NCI-H146 (cell line): Measurements from ENCODE around the gene ATP6V0E1.
A peak's percentile ranks its signal among the peaks of the same experiment; 100 is the strongest.
"Not testable (repeated sequence)": the region's sequence is repeated elsewhere in the genome, so short reads cannot be mapped to it uniquely, and the experiment has no call there.

Experiments
- DNase-seq: peaks from one replicate; lab custom pipeline; 2025; lab: John Stamatoyannopoulos, UW

Gene ATP6V0E1

DNA sequence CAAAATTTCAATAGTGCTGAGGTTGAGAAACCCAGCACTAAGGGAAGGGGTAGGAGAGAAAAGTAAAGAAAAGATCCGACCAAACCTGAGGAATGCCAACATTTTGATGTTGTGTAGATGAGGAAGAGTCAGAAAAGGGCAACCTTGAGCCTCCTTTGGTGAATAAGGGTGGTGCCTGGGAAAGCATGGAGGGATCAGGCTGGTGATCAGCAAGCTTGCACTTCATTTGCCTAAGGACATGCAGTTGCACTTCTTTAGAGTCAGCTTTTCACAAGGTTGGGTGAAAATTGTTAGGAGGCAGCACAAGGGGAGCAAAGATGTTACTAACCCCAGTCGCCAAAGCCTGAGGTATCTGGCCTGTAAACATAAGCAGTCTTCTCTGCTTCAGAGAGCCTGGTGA lies 20.4 kb downstream of the ATP6V0E1 start:
- DNase-seq, result no peak

DNA sequence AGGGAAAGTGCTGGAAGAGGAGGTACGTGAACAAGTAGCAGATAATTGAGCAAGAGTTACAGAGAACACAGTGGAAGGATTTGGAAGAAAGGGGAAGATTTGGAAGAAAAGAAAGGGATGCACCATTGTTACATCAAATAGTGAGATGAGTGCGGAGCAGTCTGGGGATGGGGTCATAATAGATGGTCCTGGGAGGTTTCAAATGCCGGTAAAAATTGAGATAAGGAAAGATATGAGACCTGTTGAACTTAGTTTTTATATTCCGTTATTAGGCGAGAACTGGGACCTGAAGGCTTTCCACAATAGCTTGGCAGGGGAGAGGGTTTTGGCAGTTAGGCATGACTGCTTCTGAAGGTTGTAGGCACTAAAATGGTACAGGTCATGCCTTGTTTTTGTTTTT lies 20.9 kb downstream of the ATP6V0E1 start:
- no peak for DNase-seq

DNA sequence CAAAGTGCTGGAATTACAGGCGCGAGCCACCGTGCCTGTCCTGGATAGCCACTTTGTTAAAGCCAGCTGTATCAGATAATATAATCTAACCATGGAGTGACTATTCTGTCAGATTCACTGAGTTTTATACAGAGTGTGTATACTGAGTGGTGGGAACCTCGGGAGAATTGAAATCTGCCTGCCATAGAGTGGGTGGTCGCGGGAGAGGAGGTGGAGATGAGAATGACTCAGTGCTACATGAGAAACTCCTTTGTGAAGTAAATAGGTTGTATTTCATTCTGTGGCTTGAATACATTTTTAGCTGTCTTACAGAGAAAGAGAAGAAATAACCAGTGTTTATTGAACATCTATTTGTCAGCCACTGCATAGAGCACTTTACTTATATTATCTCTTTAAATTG lies 26.4 kb downstream of the ATP6V0E1 start:
- no peak for DNase-seq

DNA sequence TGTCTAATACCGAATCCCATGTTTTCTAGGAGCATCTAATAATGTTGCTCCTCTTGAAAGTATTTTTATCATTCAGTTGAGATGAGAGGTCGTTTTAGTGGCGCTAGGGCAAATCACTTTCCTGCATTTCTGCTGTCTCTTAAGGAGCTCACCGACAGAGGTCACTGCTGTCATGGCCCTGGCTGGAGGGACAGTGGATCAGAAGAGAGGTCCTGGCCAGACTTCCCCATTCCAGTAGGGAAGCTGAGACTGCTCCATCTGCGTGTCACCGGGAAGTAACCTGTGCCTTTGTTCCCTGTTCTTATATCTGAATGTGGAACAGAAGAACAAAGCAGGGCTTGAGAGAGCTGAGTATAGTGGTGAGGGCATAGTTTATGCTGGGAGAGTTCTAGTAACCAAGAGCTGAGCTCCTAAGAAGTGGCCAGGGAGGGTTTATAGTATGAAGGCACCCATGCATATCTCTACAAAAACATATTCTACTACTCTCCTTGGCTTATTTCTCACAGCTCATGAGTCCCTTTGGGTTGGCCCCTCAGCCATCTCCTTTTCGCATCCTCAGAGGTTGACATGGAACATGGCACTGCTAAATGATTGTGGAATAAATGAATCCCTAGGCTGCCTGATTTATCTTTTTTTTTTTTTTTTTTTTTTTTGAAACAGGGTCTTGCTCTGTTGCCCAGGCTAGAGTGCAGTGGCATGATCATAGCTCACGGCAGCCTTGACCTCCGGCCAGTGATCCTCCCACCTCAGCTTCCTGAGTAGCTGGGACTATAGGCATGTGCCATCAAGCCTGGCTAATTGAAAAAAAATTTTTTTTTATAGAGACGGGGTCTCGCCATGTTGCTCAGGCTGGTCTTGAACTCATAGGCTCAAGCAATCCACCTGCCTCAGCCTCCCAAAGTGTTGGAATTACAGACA lies 27.2 kb downstream of the ATP6V0E1 start:
- DNase-seq, result no peak

DNA sequence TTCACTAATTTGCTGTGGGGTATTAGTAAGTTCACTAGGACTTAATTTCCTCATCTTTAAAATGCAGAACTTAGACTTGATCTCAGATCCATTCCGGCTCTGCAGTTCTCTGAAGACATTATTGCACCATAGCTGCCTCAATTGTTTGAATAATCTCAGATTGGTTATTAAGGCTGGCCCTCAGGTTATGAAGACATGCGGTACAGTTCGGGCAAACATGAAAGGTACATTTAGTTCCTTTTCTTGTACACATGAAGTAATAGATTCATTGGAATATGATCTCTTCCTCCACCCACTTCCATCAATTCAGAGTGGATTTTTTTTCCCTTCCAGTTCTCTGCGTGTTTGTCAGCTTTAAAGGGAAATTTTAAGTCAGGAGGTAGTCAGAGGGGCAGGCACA lies 28.0 kb downstream of the ATP6V0E1 start:
- DNase-seq, result no peak

DNA sequence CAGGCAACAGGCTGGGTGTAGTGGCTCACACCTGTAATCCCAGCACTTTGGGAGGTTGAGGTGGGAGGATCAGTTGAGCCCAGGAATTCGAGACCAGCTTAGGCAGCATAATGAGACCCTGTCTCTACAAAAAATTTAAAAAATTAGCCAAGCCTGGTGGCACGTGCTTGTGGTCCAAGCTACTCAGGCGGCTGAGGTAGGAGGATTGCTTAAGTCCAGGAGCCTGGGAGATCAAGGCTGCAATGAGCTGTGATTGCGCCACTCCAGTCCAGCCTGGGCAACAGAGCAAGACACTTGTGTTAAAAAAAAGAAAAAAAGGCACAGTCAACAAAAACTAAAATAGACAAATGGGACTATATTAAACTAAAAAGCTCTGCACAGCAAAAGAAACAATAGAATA lies 29.3 kb downstream of the ATP6V0E1 start:
- no peak for DNase-seq

DNA sequence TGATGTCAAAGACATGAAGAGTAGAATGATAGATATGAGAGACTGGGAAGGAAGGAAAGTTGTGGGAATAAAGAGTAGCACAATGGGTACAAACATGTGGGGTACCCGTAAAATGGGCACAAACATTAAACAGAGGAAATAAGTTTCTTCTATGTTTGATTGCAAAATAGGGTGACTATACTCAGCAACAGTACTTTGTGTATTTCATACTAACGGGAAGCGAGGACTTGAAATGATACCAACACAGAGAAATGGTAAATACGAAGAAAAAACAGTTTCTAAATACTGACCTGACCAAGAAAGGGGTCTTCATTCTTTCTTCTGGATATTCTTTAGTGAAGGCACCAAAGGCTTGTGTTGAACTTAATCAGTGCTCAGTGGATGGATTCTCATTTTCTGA lies 31.1 kb downstream of the ATP6V0E1 start:
- no peak for DNase-seq

DNA sequence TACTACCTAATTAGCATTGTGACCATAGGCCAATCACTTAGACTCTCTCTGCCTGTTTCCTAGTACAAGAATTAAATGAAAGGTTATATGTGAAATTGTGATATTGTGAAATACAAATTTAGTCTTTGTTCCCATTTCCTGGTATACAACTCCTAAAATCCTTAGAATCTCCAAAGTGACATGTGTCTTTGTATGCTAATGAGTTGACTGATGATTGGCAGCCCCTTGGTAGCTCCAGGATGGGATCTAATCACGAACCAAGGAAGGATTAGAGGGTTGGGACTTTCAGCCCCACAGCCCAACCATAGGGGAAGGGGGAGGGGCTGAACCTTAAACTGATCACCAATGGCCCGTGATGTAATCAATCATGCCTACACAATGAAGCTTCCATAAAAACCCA lies 31.6 kb downstream of the ATP6V0E1 start:
- no peak for DNase-seq

DNA sequence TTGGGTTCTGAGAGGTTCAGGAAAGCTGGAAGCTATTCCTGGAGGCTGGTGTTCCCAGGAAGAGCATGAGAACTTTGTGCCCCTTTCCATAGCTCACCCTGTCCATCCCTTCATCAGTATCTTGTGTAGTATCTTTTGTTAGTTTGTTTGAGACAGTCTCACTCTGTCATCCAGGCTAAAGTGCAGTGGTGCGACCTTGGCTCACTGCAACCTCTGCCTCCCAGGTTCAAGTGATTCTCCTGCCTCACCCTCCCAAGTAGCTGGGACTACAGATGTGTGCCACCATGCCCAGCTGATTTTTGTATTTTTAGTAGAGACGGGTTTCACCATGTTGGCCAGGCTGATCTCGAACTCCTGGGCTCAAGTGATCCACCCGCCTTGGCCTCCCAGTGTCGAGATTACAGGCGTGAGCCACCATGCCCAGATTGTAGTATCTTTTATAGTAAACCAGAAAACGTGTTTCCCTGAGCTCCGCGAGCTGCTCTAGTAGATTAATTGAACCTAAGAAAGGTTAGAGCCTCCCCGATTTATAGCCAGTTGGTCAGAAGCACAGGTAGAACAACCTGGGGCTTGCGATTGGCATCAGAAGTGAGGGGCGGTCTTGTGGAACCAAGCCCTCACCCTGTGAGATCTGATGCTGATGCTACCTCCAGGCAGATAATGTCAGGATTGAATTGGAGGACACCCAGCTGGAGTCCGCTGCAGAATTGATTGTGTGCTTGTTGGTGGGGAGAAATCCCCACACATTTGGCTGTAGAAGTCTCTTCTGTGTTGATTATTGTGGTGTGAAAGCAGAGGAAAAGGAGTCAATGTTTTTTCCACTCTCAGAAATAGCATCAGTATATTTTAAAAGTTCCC lies 32.3 kb downstream of the ATP6V0E1 start:
- peak; percentile 18 for DNase-seq

DNA sequence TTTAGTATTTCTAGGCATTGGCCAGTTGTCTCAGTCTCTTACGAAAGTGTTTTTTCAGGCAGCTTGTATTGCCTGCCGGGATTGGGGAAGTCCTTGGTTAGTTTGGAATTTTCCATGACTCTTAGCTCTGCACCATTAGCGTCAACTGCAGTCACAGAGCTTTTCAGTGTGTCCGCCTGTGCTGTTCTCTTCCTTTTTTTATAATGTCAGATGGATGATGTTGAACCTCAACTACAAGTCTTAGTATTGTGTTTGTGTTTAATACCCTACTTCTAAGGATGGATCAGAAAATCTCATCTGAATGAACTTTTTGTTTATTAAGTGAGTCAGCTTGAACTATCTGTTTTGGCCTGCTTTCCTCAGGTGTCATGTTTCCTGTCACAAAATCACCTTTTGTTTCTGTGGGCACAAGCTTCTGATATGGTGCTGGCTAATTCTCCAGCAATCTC lies 33.1 kb downstream of the ATP6V0E1 start:
- DNase-seq, result peak; percentile 12

DNA sequence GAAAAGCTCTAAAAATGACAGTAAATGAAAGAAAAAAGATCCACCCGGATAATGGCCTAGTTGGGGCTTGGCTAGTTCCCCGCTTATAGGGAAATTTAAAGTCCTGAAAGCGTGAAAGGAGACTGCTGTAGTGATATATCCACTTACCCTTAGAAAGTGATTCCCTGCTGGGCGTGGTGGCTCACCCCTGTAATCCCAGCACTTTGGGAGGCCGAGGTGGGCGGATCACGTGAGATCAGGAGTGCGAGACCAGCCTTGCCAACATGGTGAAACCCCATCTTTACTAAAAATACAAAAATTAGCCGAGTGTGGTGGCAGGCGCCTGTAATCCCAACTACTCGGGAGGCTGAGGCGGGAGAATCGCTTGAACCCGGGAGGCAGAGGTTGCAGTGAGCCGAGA lies 33.5 kb downstream of the ATP6V0E1 start:
- DNase-seq, result not testable (repeated sequence)

DNA sequence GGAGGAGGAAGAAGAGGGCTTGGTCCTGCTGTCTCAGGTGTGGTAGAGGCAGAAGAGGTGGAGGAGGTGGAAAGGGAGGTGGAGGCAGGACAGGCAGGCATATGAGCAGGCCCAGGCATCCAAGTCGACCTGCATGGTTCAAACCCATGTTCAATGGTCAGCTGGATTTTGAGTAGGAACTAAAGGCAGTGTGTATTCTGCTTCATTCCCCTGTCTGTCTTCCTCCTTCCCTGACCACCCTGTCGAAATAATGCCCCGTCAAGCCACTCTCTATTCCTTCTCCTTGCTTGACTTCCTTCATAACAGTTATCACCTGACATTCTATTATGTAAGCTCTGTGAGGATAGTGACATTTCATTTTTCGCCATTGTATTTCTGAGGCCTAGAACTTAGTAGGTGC lies 34.8 kb downstream of the ATP6V0E1 start:
- no peak for DNase-seq

DNA sequence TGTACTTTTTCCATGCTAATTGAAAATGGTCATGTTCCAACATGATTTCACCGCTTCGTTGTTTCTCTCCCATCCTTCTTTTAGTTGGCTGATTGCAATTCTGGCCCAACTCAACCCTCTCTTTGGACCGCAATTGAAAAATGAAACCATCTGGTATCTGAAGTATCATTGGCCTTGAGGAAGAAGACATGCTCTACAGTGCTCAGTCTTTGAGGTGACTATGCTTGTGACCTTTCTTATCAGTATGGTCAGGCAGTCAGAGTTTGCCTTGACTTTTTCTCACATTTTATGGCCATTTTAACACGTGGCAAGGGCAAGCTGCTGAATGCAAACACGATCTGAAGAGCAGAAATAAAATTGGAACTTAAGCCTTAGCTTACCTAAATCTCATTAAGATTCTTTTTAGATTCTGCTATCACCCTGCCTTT lies 36.6 kb downstream of the ATP6V0E1 start:
- DNase-seq, result no peak

DNA sequence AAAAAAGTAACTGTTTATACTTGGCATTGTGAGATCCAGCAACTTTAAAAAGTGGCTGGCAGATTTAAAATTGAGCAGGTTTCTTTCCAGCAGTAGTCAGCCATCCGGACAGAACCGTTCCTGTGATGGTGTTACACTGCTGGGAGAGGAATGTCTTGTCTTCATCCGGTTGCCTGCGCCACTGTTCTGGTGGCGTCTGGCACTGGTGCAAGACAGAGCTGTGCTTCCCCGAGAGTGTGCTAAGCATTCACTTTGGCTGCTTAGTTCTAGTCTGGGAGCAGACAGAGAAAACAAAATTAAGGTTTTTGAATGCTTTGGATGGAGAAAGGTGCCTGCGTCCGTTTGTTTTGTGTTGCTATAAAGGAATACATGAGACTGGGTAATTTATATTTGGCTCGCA lies 37.1 kb downstream of the ATP6V0E1 start:
- no peak for DNase-seq

DNA sequence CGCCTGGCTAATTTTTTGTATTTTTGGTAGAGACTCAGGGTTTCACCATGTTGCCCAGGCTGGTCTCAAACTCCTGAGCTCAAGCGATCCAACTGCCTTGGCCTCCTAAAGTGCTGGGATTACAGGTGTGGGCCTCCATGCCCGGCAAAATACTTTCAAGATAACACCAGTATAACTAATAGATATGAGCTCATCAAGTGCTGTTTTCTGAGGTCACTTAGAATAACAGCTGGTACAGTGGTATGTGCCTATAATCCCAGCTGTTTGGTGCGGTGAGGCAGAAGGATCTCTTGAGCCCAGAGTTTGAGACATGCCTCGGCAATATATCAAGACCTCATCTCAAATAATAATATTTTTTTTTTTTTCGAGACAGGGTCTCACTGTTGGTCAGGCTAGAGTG lies 42.1 kb downstream of the ATP6V0E1 start:
- DNase-seq, result no peak

DNA sequence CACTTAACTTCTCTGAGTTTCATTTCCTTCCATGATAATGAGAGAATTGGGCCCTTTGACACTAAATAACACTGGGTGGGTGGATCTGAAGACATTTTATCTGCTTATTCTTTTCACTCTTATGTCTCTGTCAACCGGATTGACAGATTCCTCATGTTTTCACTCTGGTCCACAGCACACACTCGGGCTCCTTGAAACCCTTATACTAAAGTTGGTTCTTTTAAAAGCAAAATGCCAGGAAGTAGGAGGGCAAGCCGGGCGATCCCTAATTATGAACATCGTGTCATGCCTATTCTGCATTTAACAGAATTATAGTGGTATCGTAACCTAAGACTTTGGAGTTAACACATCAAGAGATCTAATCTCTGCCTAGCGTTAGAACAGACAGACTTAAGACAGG lies 44.3 kb downstream of the ATP6V0E1 start:
- DNase-seq, result no peak

DNA sequence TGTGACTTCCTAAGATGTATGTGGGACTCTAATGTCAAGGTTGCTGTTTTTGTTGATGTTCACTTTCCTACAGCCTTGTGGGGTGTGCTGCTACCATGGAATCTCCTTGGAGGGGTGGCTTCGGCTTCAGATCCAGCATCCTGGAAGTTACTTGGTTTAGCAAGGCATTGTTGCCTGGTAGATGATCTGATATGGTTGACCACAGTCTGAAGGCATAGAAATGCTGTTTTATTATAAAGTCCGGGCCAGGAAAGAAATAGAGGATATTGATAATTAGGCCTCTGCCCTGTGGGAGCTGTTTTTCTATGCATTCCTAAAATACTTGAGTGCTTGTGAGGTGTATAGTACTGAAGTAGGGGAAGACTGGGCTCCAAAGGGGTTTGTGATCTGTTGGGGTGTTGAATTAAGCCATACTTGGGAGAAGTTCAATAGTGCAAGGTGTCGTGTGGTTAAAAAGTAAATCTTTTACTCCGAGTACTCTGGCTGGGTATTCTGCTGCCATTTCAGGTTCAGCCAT lies 45.3 kb downstream of the ATP6V0E1 start:
- no peak for DNase-seq

DNA sequence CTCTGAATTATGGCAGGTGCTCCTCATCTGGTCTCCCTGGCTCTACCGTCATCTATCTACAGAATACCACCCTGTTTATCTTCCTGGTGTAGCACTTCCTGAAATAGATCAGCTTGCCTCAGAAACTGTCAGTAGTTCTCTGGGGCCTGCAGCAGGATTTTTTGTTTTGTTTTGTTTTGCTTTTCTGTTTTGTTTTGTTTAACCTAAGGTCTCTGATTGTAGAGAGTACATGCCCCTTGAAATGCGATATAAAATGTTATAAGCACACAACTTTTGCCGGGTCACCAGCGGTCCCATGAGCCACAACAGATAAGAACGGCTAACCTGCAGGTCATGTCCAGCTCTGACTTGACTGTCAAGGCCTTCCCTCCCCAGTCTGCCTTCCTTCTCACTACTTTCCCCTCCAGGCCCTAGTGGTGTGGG lies 45.9 kb downstream of the ATP6V0E1 start:
- DNase-seq, result no peak

DNA sequence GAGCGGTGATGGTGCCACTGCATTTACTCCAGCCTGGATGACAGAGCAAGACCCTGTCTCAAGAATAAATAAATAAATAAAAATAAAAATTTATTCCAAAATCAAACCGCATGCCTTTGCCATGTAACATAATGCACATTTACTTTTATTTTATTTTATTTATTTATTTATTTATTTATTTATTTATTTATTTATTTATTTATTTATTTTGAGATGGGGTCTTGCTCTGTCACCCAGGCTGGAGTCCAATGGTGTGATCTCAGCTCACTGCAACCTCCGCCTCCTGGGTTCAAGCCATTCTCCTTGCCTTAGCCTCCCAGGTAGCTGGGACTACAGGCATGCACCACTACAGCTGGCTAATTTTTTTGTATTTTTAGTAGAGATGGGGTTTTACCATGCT lies 48.5 kb downstream of the ATP6V0E1 start:
- DNase-seq, result not testable (repeated sequence)

DNA sequence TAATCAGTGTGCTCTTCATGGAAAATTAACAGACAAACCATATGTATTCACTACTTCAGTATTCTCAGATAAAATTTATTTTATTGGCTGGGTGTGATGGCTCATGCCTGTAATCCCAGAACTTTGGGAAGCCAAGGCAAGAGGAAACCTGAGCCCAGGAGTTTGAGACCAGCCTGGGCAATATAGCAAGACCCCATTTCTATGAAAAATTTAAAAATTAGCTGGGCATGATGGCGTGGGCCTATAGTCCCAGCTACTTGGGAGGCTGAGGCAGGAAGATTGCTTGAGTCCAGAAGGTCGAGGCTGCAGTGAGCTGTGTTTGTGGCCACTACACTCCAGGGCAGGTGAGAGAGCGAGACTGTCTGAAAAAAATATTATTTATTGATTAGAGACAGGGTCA lies 49.2 kb downstream of the ATP6V0E1 start:
- DNase-seq, result no peak

DNA sequence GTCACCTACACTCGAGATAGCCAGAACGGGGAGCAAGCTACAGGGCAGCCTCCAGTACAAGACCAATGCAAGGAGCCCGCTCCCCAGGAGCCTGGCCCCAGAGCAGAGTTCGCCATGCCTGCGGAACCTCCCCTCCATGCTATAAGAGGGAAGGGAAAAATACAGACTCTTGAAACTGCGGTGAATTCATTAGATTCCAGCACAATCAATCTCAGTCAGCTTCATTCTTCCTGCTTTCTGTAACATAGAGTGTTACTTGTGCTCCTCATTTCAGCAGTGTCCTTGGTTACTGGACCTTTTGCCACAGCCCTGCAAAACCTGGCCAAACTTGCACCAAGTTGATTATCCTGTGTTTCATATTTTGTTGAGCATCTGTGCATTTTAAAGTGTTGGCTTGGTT lies 50.4 kb downstream of the ATP6V0E1 start:
- DNase-seq, result no peak

DNA sequence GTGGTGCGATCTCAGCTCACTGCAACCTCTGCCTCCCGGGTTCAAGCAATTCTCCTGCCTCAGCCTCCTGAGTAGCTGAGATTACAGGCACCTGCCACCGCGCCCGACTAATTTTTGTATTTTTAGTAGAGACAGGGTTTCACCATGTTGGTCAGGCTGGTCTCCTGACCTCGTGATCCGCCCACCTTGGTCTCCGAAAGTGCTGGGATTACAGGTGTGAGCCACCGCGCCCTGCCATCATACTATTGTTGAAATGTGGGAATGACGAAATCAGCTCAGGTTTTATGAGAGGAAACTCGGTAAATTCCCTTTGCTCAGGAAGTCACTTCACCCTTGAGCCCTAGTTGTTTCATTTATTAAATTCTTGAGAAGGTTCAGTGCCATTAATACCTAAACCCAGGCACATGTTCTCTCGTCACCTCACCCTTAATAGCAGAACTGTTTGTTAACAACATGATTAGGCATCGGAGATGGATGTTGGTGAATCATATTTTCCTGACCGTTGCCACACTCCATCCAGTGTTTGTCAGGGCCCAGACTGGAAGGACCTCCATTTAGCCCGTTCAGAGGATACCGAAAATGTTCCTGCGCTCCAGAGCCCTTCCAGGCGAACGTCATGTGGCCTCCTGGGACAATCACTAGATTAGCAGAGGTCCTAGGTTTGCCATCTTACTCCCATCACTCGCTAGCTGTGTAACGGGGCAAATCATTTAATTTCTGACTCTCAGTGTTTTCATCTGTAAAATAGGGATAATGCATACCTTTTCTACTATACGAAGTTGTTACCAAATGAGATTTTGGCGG lies 52.5 kb downstream of the ATP6V0E1 start:
- DNase-seq, result no peak
